Liver (tissue), 9 donors: Measurements from ENCODE around the gene SMAD9. TPM values are rescaled to one million over a fixed set of nuclear protein-coding genes. Genes with fewer than 3 reads are reported as not detected.

Experiments
- DNase-seq: peaks from one replicate; pipeline ENCODE4 v3.0.0-alpha.2; 2017; ENCODE audit warnings: low spot score
- H3K27ac ChIP-seq, 2 donors: one replicate each; pipeline ENCODE4 v1.7.0; 2013; ENCODE audit warnings: inconsistent platforms in 2 of 2, low read length in 2 of 2, control low read depth in 1 of 2, low read depth in 1 of 2, mild to moderate bottlenecking in 1 of 2
- H3K27me3 ChIP-seq, 4 donors: one replicate each; pipeline versions ENCODE4 v1.6.1 to v1.7.0; 2013; ENCODE audit warnings: low read length in 3 of 4, inconsistent platforms in 1 of 4, mild to moderate bottlenecking in 1 of 4, moderate library complexity in 1 of 4; ENCODE audit not compliant: control insufficient read depth in 4 of 4, insufficient read depth in 4 of 4
- H3K36me3 ChIP-seq, 4 donors: one replicate each; pipeline versions ENCODE4 v1.6.1 to v1.7.0; 2013; ENCODE audit warnings: low read length in 3 of 4, mild to moderate bottlenecking in 3 of 4, low read depth in 1 of 4, moderate library complexity in 1 of 4; ENCODE audit not compliant: control insufficient read depth in 4 of 4, insufficient read depth in 3 of 4
- H3K4me1 ChIP-seq, 4 donors: one replicate each; pipeline versions ENCODE4 v1.6.1 to v1.7.0; 2013; ENCODE audit warnings: low read length in 3 of 4, mild to moderate bottlenecking in 3 of 4, moderate library complexity in 1 of 4; ENCODE audit not compliant: control insufficient read depth in 4 of 4, insufficient read depth in 4 of 4
- H3K4me3 ChIP-seq, 3 donors: one replicate each; pipeline versions ENCODE4 v1.6.1 to v1.7.0; 2013; ENCODE audit warnings: low read length in 3 of 3, control low read depth in 1 of 3, low read depth in 1 of 3, mild to moderate bottlenecking in 1 of 3
- H3K9ac ChIP-seq, 2 donors: one replicate each; pipeline ENCODE4 v1.7.0; 2013; ENCODE audit warnings: low read length in 2 of 2, mild to moderate bottlenecking in 2 of 2, moderate library complexity in 2 of 2, control low read depth in 1 of 2, low read depth in 1 of 2
- H3K9me3 ChIP-seq, 4 donors: one replicate each; pipeline versions ENCODE4 v1.6.1 to v1.7.0; 2013; ENCODE audit warnings: low read length in 3 of 4; ENCODE audit not compliant: control insufficient read depth in 4 of 4
- ATF3 ChIP-seq: IDR thresholded peaks from 2 replicates; pipeline ENCODE4 v1.6.1; 2016; ENCODE audit warnings: antibody characterized with exemption
- CTCF ChIP-seq: fragments of 150-350 bp; IDR thresholded peaks from 2 replicates; pipeline ENCODE4 v1.5.1; 2017; ENCODE audit warnings: improper control_type of control experiment, low read depth, low read length; ENCODE audit not compliant: missing input control
- EGR1 ChIP-seq, 2 donors: IDR thresholded peaks; 2 replicates each; pipeline ENCODE4 v1.6.1; 2016 to 2018; ENCODE audit warnings: antibody characterized with exemption in 2 of 2, low read depth in 2 of 2
- FOXA1 ChIP-seq: IDR thresholded peaks from 2 replicates; pipeline ENCODE4 v1.6.1; 2016; ENCODE audit warnings: antibody characterized with exemption
- FOXA2 ChIP-seq: IDR thresholded peaks from 2 replicates; pipeline ENCODE4 v1.6.1; 2016; ENCODE audit warnings: antibody characterized with exemption
- GABPA ChIP-seq, 2 donors: IDR thresholded peaks in 1 of 2; conservative IDR thresholded peaks in 1 of 2; 2 replicates each; pipeline ENCODE4 v1.6.1; 2016; ENCODE audit warnings: antibody characterized with exemption in 2 of 2, mild to moderate bottlenecking in 1 of 2, moderate library complexity in 1 of 2
- HNF4A ChIP-seq, 2 donors: conservative IDR thresholded peaks; 2 replicates each; pipeline ENCODE4 v1.6.1; 2016; ENCODE audit warnings: antibody characterized with exemption in 2 of 2, mild to moderate bottlenecking in 2 of 2
- HNF4G ChIP-seq: IDR thresholded peaks from 2 replicates; pipeline ENCODE4 v1.6.1; 2016; ENCODE audit warnings: antibody characterized with exemption
- JUND ChIP-seq, 2 donors: IDR thresholded peaks; 2 replicates each; pipeline ENCODE4 v1.6.1; 2016; ENCODE audit warnings: antibody characterized with exemption in 2 of 2
- MAX ChIP-seq: IDR thresholded peaks from 2 replicates; pipeline ENCODE4 v1.6.1; 2016; ENCODE audit warnings: antibody characterized with exemption
- NR2F2 ChIP-seq: IDR thresholded peaks from 2 replicates; pipeline ENCODE4 v1.6.1; 2016; ENCODE audit warnings: antibody characterized with exemption
- RAD21 ChIP-seq, 2 donors: IDR thresholded peaks; 2 replicates each; pipeline ENCODE4 v1.6.1; 2016; ENCODE audit warnings: antibody characterized with exemption in 2 of 2, mild to moderate bottlenecking in 2 of 2
- REST ChIP-seq: IDR thresholded peaks from 2 replicates; pipeline ENCODE4 v1.6.1; 2016; ENCODE audit warnings: antibody characterized with exemption, mild to moderate bottlenecking
- RXRA ChIP-seq, 2 donors: IDR thresholded peaks; 2 replicates each; pipeline ENCODE4 v1.6.1; 2017 to 2018; ENCODE audit warnings: antibody characterized with exemption in 2 of 2, mild to moderate bottlenecking in 1 of 2
- SP1 ChIP-seq: IDR thresholded peaks from 2 replicates; pipeline ENCODE4 v1.6.1; 2018; ENCODE audit warnings: antibody characterized with exemption, mild to moderate bottlenecking
- TAF1 ChIP-seq: conservative IDR thresholded peaks from 2 replicates; pipeline ENCODE4 v1.6.1; 2016; ENCODE audit warnings: antibody characterized with exemption, mild to moderate bottlenecking
- YY1 ChIP-seq: IDR thresholded peaks from 2 replicates; pipeline ENCODE4 v1.6.1; 2016; ENCODE audit warnings: antibody characterized with exemption, mild to moderate bottlenecking
- ZBTB33 ChIP-seq: IDR thresholded peaks from 2 replicates; pipeline ENCODE4 v1.6.1; 2016; ENCODE audit warnings: antibody characterized with exemption
- WGBS: extraction: QIAGEN DNeasy Blood & Tissue Kit; methylation state at CpG from one replicate; pipeline ENCODE4 v1.1.7; 2013; 5-methylcytosine and 5-hydroxymethylcytosine counted together
- polyA plus RNA-seq, 2 donors: library from polyadenylated mRNA; stranded (reverse) in 1 of 2; unstranded in 1 of 2; fragments of 200-250 nt in 1 of 2; fragments of >200 nt in 1 of 2; fragmentation: Nextera tagmentation in 1 of 2; extraction: Ambion mirVana in 1 of 2; gene quantifications; one replicate each; pipeline versions ENCODE4 v1.2.1 to v1.2.3, GENCODE V29; 2013 to 2015
- total RNA-seq, 2 donors: library from RNA; depleted of rRNA; stranded (reverse); fragments of >200 nt; gene quantifications; one replicate each; pipeline ENCODE4 v1.2.3, GENCODE V29; 2014
- donor health status: healthy.
- donor health status: healthy.
- donor health status: healthy.
- donor health status: healthy.
- donor health status: healthy.

SMAD9 gene
- total and polyA plus RNA-seq, 4 donors = 0.51 to 1.3 (median 0.95) TPM

GRCh38 chr13:36858290-36858689 is 61.7 kb downstream of the SMAD9 start:
- H3K9me3 ChIP-seq = no peaks in the 10 kb centered on the region
- no peaks in the 10 kb centered on the region for H3K27me3 ChIP-seq
- 35% methylated on average over 3 of the region's 3 CpGs for whole genome bisulfite sequencing

GRCh38 chr13:36857253-36857652 is 62.8 kb downstream of the SMAD9 start:
- Histone ChIP-seq H3K4me1 (no peaks in the 10 kb centered on the region), H3K4me3 (no peak overlapping the region), H3K36me3 (no peaks in the 10 kb centered on the region), H3K9ac (no peak overlapping the region), H3K27me3 (no peaks in the 10 kb centered on the region), H3K27ac (no peak overlapping the region), H3K9me3 (no peaks in the 10 kb centered on the region)
- DNase-seq = no peak
- TF ChIP-seq MAX = no peak
- TF ChIP-seq ZBTB33 = no peak
- no peak for TF ChIP-seq GABPA (IDR thresholded peaks at IDR 0.05 in 1 of 2, conservative IDR thresholded peaks at IDR 0.05 in 1 of 2)
- no peak for TF ChIP-seq TAF1
- no peak for TF ChIP-seq REST
- no peak for TF ChIP-seq SP1
- TF ChIP-seq HNF4G = no peak
- no peak for TF ChIP-seq ATF3
- TF ChIP-seq FOXA1 = no peak
- TF ChIP-seq JUND (IDR thresholded peaks at IDR 0.05) = no peak
- TF ChIP-seq RXRA (IDR thresholded peaks at IDR 0.05) = no peak
- TF ChIP-seq EGR1 (IDR thresholded peaks at IDR 0.05; ENCODE audit: low read depth in 2 of 2) = no peak
- no peak for TF ChIP-seq FOXA2
- no peak for TF ChIP-seq NR2F2
- no peak for TF ChIP-seq CTCF
- no peak for TF ChIP-seq HNF4A (conservative IDR thresholded peaks at IDR 0.05)
- TF ChIP-seq RAD21 (IDR thresholded peaks at IDR 0.05) = no peak
- TF ChIP-seq YY1 = no peak

More at GRCh38 chr13:36858290-36858689, 61.7 kb downstream of the SMAD9 start:
- TF ChIP-seq CTCF (peak; percentile 37), ATF3 (no peak), MAX (no peak), RAD21 (IDR thresholded peaks at IDR 0.05) (peak; percentile 67 to 77)
- Histone ChIP-seq H3K9ac (no peak overlapping the region), H3K4me1 (no peaks in the 10 kb centered on the region), H3K4me3 (no peak overlapping the region), H3K27ac (no peak overlapping the region), H3K36me3 (no peaks in the 10 kb centered on the region)
- no peak for DNase-seq
